HTERT RPE-1 (cell line): ENCODE results near the gene TEAD1.

Experiments used
- in situ Hi-C: fragments of 300-500 bp; cut with MboI; formaldehyde crosslinking; loops from 4 replicates; pipeline ENCODE4 v1.14.3; 2020; ENCODE audit warnings: low sequenced_read_pairs

TEAD1 gene

GRCh38 chr11:12968101-12968500 lies 293.9 kb downstream of the TEAD1 start:
- in situ Hi-C loops = loop anchor here (25.0 kb wide), 1 partner anchor 194 kb away; no protein-coding TSS in a partner anchor

- in situ Hi-C loops = loop anchor here (25.0 kb wide), 1 partner anchor 193 kb away; no protein-coding TSS in a partner anchor
Measured at GRCh38 chr11:12968826-12969225, 294.6 kb downstream of the TEAD1 start.

- in situ Hi-C loops = loop anchor here (25.0 kb wide), 1 partner anchor 190 kb away; no protein-coding TSS in a partner anchor
Measured at GRCh38 chr11:12971955-12972354, 297.7 kb downstream of the TEAD1 start.

- in situ Hi-C loops = loop anchor here (25.0 kb wide), 1 partner anchor 189 kb away; no protein-coding TSS in a partner anchor
Measured at GRCh38 chr11:12973528-12974181, 299.4 kb downstream of the TEAD1 start.

- in situ Hi-C loops = no loop called here
Measured at GRCh38 chr11:12975195-12975594, 301.0 kb downstream of the TEAD1 start.

GRCh38 chr11:12979928-12980689 lies 305.9 kb downstream of the TEAD1 start:
- in situ Hi-C loops = no loop called here

- in situ Hi-C loops = no loop called here
Measured at GRCh38 chr11:12981676-12982522, 307.7 kb downstream of the TEAD1 start.

GRCh38 chr11:12983336-12983735 lies 309.1 kb downstream of the TEAD1 start:
- in situ Hi-C loops = no loop called here

GRCh38 chr11:12986194-12986898 lies 312.1 kb downstream of the TEAD1 start:
- in situ Hi-C loops = no loop called here

GRCh38 chr11:12989428-12990161 lies 315.4 kb downstream of the TEAD1 start:
- in situ Hi-C loops = no loop called here

- in situ Hi-C loops = no loop called here
Measured at GRCh38 chr11:12990162-12990480, 315.9 kb downstream of the TEAD1 start.

GRCh38 chr11:12991426-12991825 lies 317.2 kb downstream of the TEAD1 start:
- in situ Hi-C loops = no loop called here

GRCh38 chr11:12993626-12994025 lies 319.4 kb downstream of the TEAD1 start:
- in situ Hi-C loops = no loop called here
